H1 (cell line): ENCODE measurements around the gene FAM186B.

Experiments used
- CBX8 ChIP-seq: fragments of 300-800, 300-1000 bp; sonication (generic); IDR thresholded peaks from 2 replicates; pipeline ENCODE4 v1.7.1; 2016; ENCODE audit warnings: low read depth, low read length, borderline replicate concordance
- CHD1 ChIP-seq: IDR thresholded peaks from 2 replicates; pipeline ENCODE4 v1.6.1; 2012; ENCODE audit warnings: low read depth, low read length, improper control_type of control experiment
- CHD2 ChIP-seq: IDR thresholded peaks from 2 replicates; pipeline ENCODE4 v1.6.1; 2012; ENCODE audit warnings: low read length, improper control_type of control experiment
- CTCF ChIP-seq, 3 experiments: IDR thresholded peaks; 1 replicate in 2 of 3; 2 replicates in 1 of 3; pipeline versions ENCODE4 v1.5.1 to v1.6.1; 2011; ENCODE audit warnings: low read length in 3 of 3, mild to moderate bottlenecking in 3 of 3, inconsistent platforms in 2 of 3, low read depth in 1 of 3, moderate library complexity in 1 of 3; ENCODE audit not compliant: insufficient read depth in 1 of 3; ENCODE audit errors: control extremely low read depth in 1 of 3
- JUN ChIP-seq: IDR thresholded peaks from 2 replicates; pipeline ENCODE4 v1.6.1; 2011; ENCODE audit warnings: low read depth, mild to moderate bottlenecking, improper control_type of control experiment, low read length
- KDM1A ChIP-seq: fragments of 200-600, 300-600 bp; sonication (generic); IDR thresholded peaks from 2 replicates; pipeline ENCODE4 v1.7.1; 2016; ENCODE audit warnings: mild to moderate bottlenecking, low read length, borderline replicate concordance
- NRF1 ChIP-seq: IDR thresholded peaks from 2 replicates; pipeline ENCODE4 v1.6.1; 2011; ENCODE audit warnings: mild to moderate bottlenecking, low read depth, low read length, improper control_type of control experiment
- PHF8 ChIP-seq: fragments of 200-600 bp; sonication (generic); conservative IDR thresholded peaks from 2 replicates; pipeline ENCODE4 v1.7.1; 2012; ENCODE audit warnings: low read depth, mild to moderate bottlenecking, inconsistent platforms, low read length, moderate library complexity
- POLR2A ChIP-seq, 2 experiments: IDR thresholded peaks; 1 replicate in 1 of 2; 2 replicates in 1 of 2; pipeline ENCODE4 v1.6.1; 2011; ENCODE audit warnings: low read depth in 2 of 2, low read length in 2 of 2, mild to moderate bottlenecking in 2 of 2; ENCODE audit errors: control extremely low read depth in 1 of 2
- RAD21 ChIP-seq, 2 experiments: IDR thresholded peaks in 1 of 2; conservative IDR thresholded peaks in 1 of 2; 2 replicates each; pipeline ENCODE4 v1.6.1; 2011; ENCODE audit warnings: low read depth in 2 of 2, low read length in 2 of 2, improper control_type of control experiment in 1 of 2, inconsistent platforms in 1 of 2, mild to moderate bottlenecking in 1 of 2, moderate library complexity in 1 of 2
- SIN3A ChIP-seq, 2 experiments: IDR thresholded peaks in 1 of 2; conservative IDR thresholded peaks in 1 of 2; 2 replicates each; pipeline ENCODE4 v1.6.1; 2011 to 2012; ENCODE audit warnings: low read length in 2 of 2, improper control_type of control experiment in 1 of 2, low read depth in 1 of 2, mild to moderate bottlenecking in 1 of 2
- TAF1 ChIP-seq: IDR thresholded peaks from 2 replicates; pipeline ENCODE4 v1.6.1; 2011; ENCODE audit warnings: mild to moderate bottlenecking, low read depth, low read length
- YY1 ChIP-seq: IDR thresholded peaks from 2 replicates; pipeline ENCODE4 v1.6.1; 2011; ENCODE audit warnings: low read depth, mild to moderate bottlenecking, low read length
- ZNF274 ChIP-seq: IDR thresholded peaks from 2 replicates; pipeline ENCODE4 v1.7.0; 2012; ENCODE audit warnings: low read length, borderline replicate concordance; ENCODE audit errors: extremely low read depth

DNA sequence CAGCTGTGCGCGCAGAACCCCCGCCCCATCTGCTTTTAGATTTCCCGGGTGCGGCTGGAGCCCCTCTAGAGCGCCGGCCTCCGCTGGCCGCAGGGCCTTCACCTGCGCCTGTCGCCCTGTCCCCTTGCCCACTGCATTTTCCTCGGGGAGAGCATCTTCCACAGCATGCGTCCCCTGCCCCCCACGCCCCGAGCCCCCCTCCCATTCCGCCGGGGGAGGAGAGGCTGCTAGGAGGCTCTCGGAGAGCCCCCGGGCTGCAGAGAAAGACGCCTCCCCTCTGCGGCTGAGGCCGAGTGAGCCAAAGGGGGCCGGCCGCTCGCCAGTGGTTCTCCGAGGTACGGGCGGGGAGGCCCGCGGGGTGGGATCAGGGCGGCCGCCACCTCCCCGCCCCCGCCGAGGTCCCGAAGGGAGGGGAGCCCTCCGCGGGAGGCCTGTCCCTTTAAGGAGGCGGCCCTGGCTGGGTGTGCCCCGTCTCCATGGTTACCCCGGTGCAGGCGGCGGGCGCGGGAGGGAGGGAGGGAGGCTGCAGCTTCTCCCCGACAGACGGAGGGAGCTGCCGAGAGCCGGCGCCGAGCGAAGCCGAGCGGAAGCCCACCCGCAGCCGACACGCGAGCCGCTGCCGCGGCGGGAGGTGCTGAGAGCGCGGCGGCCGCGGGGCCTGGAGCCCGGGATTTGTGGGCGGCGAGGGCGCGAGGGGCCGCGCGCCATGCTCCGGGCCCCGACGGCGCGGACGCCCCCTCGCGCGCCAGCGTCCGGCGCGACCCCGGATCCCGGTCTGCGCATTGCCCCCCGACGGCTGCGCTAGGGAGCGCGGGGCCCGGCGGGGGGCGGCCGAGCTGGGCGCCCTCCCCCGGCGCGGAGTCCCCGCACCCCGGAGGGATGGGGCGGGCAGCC lies 66.7 kb downstream of the FAM186B start, which contains the start of gene KCNH3:
- TF ChIP-seq PHF8 (no peak), CTCF (IDR thresholded peaks at IDR 0.05; ENCODE audit: control extremely low read depth in 1 of 3, insufficient read depth in 1 of 3, low read depth in 1 of 3, low read length in 3 of 3) (no peak), POLR2A (IDR thresholded peaks at IDR 0.05; ENCODE audit: control extremely low read depth in 1 of 2, low read depth in 2 of 2, low read length in 2 of 2) (no peak), NRF1 (no peak), CBX8 (no peak), ZNF274 (no peak), CHD2 (no peak), TAF1 (no peak), KDM1A (no peak), CHD1 (no peak), RAD21 (IDR thresholded peaks at IDR 0.05 in 1 of 2, conservative IDR thresholded peaks at IDR 0.05 in 1 of 2; ENCODE audit: low read depth in 2 of 2, low read length in 2 of 2) (no peak), SIN3A (conservative IDR thresholded peaks at IDR 0.05 in 1 of 2, IDR thresholded peaks at IDR 0.05 in 1 of 2; ENCODE audit: low read depth in 1 of 2, low read length in 2 of 2) (no peak), YY1 (no peak), JUN (no peak)
